Measurements from ENCODE around the gene TNFRSF13B.

DNA sequence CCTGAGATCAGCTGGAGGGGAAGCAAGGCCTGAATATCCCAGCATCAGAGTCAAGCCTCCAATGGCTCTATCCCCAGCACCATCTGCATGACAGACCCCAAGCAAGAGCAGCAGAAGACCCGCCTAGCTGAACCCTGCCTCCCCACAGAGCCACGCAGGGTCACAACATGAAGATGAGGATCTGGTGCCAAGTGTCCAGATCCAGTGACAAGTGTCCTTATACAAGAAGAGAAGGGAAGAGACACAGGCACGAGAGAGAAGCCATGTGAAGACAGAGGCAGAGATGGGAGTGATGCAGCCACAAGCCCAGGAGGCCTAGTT is 28.9 kb downstream of the TNFRSF13B start:
- no peak for TF ChIP-seq GATA2 (IDR thresholded peaks at IDR 0.05; ENCODE audit: low read depth, low read length)
- TF ChIP-seq GATA3 (IDR thresholded peaks at IDR 0.05; ENCODE audit: low read depth, low read length) = no peak
